Hematopoietic multipotent progenitor cell treated with erythropoietin and hydrocortisone succinate and interleukin-3 and kit ligand, for 8 days (in vitro differentiated cells): ENCODE results near the gene RPL22.

ENCODE experiments used
- DNase-seq: peaks from one replicate; pipeline ENCODE4 v3.0.0-alpha.2; 2015

RPL22 gene

GRCh38 chr1:6171548-6172124 is 27.8 kb downstream of the RPL22 start:
- peak; percentile 18 for DNase-seq

- no peak for DNase-seq
These were observed 28.6 kb downstream of the RPL22 start for GRCh38 chr1:6170742-6171201.

- no peak for DNase-seq
These were observed 29.2 kb downstream of the RPL22 start for GRCh38 chr1:6170116-6170741.

- no peak for DNase-seq
These were observed 30.3 kb downstream of the RPL22 start for GRCh38 chr1:6168947-6169586.

- DNase-seq: no peak
These were observed 31.7 kb downstream of the RPL22 start for GRCh38 chr1:6167391-6168303.

- DNase-seq: no peak
These were observed 32.6 kb downstream of the RPL22 start for GRCh38 chr1:6166655-6167390.

GRCh38 chr1:6166221-6166620 is 33.2 kb downstream of the RPL22 start:
- DNase-seq: no peak

- DNase-seq: no peak
These were observed 33.9 kb downstream of the RPL22 start for GRCh38 chr1:6165441-6165985.

- no peak for DNase-seq
These were observed 34.4 kb downstream of the RPL22 start for GRCh38 chr1:6165027-6165426.

GRCh38 chr1:6163973-6164617 is 35.3 kb downstream of the RPL22 start:
- no peak for DNase-seq

- DNase-seq: no peak
These were observed 36.0 kb downstream of the RPL22 start for GRCh38 chr1:6163191-6163972.

- DNase-seq: no peak
These were observed 36.6 kb downstream of the RPL22 start for GRCh38 chr1:6162773-6163172.

GRCh38 chr1:6162341-6162740 is 37.1 kb downstream of the RPL22 start:
- DNase-seq: no peak

- DNase-seq: no peak
These were observed 41.2 kb downstream of the RPL22 start for GRCh38 chr1:6158181-6158580.

- no peak for DNase-seq
These were observed 41.7 kb downstream of the RPL22 start for GRCh38 chr1:6157528-6158174.

GRCh38 chr1:6157132-6157527 is 42.3 kb downstream of the RPL22 start:
- no peak for DNase-seq

GRCh38 chr1:6154525-6155319 is 44.7 kb downstream of the RPL22 start:
- DNase-seq: no peak

- no peak for DNase-seq
These were observed 46.5 kb downstream of the RPL22 start for GRCh38 chr1:6152882-6153281.

- DNase-seq: no peak
These were observed 47.2 kb downstream of the RPL22 start for GRCh38 chr1:6152181-6152580.
